RPMI8226 (cell line): ENCODE results near the gene YDJC.
"Not testable (repeated sequence)": the region's sequence is repeated elsewhere in the genome, so short reads cannot be mapped to it uniquely, and the experiment has no call there.

ENCODE experiments used
- DNase-seq: peaks from one replicate; pipeline ENCODE4 v3.0.0-alpha.2; 2015

YDJC gene

DNA sequence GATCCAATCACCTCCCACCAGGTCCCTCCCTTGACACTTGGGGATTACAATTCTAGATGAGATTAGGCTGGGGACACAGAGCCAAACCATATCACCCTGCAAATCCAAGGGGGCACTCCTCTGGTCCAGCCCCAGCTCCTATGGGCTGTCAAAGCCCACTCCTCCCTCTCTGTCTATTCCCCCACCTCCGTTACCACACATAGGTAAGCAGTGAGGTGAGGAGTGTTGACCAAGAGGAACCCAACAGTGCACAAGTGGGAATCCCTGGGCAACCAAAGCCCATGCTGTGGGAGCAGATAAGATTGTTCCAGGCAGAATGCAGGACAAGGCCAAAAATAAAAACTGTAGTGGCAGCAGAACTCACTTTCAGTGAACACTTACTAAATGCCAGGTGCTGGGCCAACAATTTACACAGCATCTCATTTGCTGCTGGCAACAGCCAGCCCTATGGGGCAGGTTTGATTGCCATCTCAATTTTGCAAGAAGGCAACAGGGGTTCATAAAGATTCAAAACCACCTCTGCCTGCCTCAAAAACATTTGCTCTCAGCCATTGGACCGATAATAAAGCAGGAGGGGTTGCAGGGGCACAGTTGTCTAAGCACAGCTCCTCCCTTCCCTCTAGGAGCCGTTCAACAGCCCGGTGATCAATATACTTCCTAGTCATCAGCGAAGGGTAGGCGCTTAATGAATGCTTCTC, 21.1 kb upstream of the YDJC start:
- peak; percentile 19 for DNase-seq

- DNase-seq, result no peak
Observed at GRCh38 chr22:21650280-21650679, 20.5 kb upstream of the YDJC start.

- peak; percentile 51 for DNase-seq
Observed at GRCh38 chr22:21646608-21647590, 17.1 kb upstream of the YDJC start.

GRCh38 chr22:21645513-21645912, 15.7 kb upstream of the YDJC start:
- not testable (repeated sequence) for DNase-seq

- DNase-seq, result no peak
Observed at GRCh38 chr22:21643533-21644357, 13.9 kb upstream of the YDJC start.

DNA sequence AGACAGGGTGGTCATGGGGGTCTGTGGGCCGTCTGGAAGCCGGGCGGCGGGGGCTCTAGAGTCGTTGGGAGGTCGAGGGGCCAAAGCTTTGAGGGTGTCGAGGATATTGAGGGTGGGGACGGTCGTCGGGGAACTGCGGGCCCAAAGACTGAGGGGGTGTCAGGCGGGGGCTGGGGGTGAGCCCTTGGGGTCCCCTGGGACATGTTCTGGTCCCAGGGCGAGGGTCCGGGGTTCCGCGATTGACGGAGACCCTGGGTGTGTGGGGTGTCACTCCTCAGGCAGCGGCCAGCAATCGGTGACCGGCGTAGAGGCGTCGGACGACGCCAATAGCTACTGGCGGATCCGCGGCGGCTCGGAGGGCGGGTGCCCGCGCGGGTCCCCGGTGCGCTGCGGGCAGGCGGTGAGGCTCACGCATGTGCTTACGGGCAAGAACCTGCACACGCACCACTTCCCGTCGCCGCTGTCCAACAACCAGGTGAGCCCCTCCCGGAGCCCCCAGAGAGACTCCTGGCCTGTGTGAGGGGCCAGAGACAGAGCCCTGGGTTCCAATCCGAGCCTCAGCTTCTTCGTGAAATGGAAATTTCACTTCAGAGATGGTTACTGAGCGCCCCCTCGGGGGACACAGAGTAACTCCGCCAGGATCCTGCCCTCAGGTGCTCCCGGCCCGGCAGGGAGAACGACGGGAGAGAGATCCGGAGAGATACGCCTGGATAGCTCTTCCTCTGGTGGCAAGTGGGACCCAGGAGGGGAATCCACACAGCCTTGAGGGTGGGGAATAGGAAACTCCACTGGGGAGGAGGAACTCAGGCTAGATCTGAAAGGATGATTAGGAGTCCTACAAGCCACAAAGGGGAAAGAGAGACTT, 13.0 kb upstream of the YDJC start:
- peak; percentile 43 for DNase-seq

- DNase-seq, result peak; percentile 89
Observed at GRCh38 chr22:21641789-21642583, 12.2 kb upstream of the YDJC start, which contains the start of gene SDF2L1. TSS of gene SDF2L1 (plus strand) at chr22:21642302. CDS start at chr22:21642337, 35 bp downstream.

DNA sequence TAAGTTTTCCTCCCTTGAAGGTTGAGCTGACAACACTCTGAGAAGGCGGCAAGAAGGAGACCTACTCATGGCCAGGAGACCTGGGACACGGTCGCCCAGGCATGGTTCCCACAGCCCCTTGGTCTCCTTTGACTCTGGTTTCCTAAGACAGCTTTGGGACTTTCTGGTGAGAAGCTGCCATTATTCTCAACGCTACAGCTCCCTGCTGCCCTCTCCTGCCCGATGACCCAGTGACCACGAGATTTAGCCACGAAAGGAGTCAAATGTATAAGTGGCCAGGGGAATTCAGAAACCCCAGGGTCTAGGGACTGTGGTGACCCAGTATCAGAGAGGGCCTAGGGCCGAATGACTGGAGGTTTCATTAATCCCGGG, 11.6 kb upstream of the YDJC start:
- peak; percentile 24 for DNase-seq

DNA sequence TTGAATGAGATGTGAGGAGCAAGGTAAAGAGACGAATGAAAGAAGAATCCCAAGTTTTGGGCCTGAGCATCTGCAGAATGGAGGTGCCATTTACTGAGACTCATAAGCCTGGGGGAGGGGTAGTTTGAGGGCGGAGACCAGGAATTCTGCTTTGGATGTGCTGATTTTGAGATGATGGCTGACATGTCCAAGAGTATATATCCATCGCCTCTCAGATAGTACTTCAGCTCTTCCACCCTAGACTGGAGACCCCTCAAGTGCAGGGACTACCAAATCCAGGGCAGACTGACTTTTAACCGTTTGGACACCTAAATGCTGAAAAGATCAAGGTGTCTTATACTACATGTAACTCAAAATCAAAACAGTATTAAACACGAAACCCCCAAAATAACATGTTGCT, 11.0 kb upstream of the YDJC start:
- DNase-seq, result no peak

DNA sequence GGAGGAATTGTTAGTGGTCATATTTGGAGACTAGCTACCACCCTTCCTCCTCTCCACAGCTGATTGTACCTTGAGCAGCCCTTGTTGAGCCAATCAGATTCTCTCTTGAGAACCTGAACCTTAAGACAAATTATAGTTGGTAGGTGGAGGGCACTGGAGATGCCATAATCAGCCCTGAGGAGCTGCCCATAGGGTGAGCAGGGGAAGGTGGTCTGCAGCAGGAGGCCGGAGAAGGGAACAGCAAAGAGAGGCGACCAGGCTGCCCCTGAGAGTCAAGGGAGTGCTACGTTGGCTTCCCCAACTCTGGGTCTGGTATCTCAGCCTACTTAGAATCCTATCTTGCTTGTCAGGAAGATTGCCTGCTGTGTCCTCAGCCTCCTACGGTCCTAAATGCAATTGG, 9.5 kb upstream of the YDJC start:
- DNase-seq, result no peak

- not testable (repeated sequence) for DNase-seq
Observed at GRCh38 chr22:21637450-21637849, 7.6 kb upstream of the YDJC start.

DNA sequence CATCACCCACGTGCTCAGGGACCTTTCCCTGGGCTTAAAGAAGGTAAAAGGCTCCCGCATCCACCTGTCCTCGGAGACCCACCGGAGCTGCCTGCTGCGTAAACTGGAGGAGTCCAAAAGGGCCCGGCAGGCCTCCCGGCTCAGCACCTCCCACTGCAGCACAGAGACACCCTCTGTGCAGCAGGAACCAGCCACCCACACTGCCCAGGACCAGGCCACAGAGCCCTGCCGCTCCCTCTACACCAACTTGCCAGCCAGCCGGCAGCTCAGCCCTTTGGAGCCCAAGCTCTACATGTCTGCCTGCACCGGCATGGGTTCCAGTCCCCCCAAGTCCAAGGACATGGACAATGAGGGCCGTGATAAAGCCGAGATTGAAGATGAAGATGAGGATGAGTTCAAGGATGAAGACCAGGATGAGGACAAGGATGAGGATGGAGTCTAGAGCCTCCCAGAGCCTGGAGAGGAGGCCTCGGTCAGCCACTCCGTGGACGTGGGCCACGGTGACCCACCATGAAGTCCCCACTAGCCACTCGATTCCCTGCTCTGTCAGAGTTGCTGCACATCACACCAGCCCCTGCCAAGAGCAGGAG, 6.9 kb upstream of the YDJC start:
- DNase-seq, result no peak

DNA sequence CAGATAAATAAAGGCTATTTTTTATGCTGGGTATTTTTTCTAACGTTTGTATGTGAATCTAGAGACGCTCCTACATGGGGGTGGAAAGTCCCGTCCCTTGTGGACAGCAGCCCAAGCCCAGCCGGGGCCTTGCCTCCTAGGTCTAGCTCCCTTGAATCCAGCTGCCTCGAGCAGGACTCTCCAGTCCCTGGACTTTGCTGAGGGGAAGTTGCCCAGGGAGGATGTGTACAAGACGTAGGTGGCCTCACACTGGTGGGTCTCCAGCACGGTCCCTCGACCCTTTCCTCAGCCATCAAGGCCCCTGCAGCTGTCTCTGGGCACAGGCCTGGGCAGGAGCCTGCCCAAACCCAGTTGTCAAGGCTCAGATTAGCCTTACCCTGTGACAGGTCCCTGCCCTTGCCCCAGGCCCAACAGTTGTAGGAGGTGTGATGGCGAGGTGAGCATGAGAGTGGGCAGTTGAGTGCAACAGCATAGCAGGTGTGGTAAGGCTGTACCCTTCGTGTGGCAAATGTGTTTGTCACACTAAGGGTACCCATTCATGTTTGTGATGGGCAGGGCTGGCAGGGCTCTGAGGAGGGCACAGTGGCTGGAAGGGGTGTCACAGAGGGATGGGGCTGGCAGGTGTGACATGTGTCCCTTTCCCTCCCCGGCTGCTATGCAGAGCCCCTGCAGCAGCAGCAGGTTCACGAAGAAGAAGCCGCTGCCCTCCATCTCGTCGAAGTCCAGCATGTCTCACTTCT, 6.1 kb upstream of the YDJC start:
- no peak for DNase-seq

DNA sequence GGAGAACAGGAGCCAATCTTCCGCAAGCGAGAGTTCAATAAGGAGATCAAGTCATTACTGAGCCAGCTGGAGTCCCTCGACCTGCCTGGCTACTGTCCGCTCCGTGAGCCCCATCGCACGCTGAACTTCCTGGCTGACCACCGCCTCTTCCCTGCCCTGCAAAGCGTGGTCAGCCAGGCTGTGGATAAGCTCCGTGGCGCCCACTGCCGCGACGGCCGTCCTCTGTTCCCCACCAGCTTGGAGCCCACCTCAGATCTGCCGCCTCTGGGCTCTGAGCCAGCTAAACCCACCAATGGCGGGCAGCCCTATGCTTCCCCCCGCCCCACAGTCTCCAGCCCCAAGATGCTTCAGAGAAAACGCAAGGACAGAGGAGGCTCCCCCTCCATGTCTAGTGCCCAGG, 5.0 kb upstream of the YDJC start:
- DNase-seq, result no peak

DNA sequence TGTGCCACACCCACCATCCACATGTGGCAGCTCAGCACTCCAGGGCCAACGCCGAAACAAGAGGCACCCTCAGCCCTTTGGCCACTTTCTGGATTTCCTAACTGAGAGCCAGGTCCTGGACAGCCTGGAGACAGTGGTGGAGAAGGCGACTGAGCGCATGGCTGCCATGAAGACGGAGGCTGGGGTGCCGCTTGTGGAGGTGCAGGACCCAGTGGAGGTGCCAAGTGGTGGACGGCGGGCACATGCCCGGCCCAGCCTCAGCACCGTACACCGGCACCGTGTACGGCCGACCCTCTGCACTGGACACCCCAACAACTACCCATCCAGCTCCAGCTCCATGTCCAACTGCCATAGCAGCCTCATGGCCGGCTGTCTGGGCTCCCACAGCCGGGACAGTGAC, 4.3 kb upstream of the YDJC start:
- DNase-seq, result no peak

- no peak for DNase-seq
Observed at GRCh38 chr22:21633481-21633880, 3.7 kb upstream of the YDJC start.

DNA sequence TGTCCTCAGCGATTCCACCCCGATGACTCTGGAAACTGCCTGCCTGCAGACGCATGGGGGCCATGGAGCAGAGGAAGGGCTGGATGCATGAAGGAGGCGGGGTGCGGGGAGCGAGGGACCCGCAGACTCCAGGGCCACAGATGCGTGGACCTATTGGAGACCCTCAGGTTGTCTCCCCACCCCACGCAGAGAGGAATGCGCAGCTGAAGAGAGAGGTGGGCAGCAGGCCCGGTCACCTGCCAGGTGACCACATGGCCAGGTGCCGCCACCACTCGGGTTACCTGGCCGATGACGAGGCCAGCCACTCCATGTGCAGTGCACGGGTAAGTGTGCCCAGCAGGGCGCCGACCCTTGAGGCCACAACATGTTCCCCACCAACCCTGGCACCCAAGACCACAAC, 3.1 kb upstream of the YDJC start:
- no peak for DNase-seq

GRCh38 chr22:21632237-21632895, 2.5 kb upstream of the YDJC start, which contains the start of gene CCDC116:
TSS of gene CCDC116 (plus strand) at chr22:21632760. CDS start at chr22:21633182, 422 bp downstream.
- DNase-seq, result no peak

DNA sequence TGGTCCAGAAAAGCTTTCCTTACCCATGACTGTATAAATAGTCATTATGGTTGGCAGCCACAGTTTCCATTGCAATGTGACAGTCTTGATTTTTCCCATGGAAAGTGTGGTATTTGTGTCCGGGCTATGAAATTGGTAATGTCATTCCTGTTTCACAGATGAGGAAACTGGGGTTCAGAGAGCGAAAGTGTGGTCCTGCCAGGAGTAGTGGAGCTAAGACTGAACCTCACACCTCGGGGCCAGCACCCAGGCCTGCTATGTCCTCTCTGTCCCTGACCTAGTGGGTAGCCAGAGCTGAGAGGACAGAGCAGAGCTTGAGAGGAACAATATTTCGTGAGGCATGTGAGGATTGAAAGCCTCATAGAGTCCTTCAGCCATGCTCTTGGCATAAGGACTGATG, 1.2 kb upstream of the YDJC start:
- DNase-seq, result no peak
